NCI-H460 (cell line): ENCODE results near the gene PRR19. TPM values are rescaled to one million over a fixed set of nuclear protein-coding genes. Genes with fewer than 3 reads are reported as not detected.
"Not testable (repeated sequence)": the region's sequence is repeated elsewhere in the genome, so short reads cannot be mapped to it uniquely, and the experiment has no call there.

Experiments used
- DNase-seq: peaks from one replicate; pipeline ENCODE4 v3.0.0-alpha.2; 2016; ENCODE audit warnings: low read depth; ENCODE audit errors: extremely low read depth
- total RNA-seq: library from RNA; depleted of rRNA; stranded (reverse); fragments of >200 nt; shearing (Covaris generic); gene quantifications from 2 replicates; pipeline ENCODE4 v1.2.3, GENCODE V29; 2014

The PRR19 gene
- total RNA-seq, 1 experiment from 2014 or later: 0.35 TPM

- no peak for DNase-seq
Measured at GRCh38 chr19:42323852-42324654, 22.1 kb downstream of the PRR19 start.

- DNase-seq: no peak
Measured at GRCh38 chr19:42324655-42325307, 22.8 kb downstream of the PRR19 start.

GRCh38 chr19:42325308-42325895, 23.5 kb downstream of the PRR19 start, which contains the start of gene MEGF8:
Gene MEGF8 (plus strand): TSS chr19:42325635. CDS start chr19:42326244, 609 bp downstream.
- peak; percentile 97 for DNase-seq

GRCh38 chr19:42325896-42326771, 24.2 kb downstream of the PRR19 start:
- no peak for DNase-seq

- no peak for DNase-seq
Measured at GRCh38 chr19:42326969-42327368, 25.0 kb downstream of the PRR19 start.

GRCh38 chr19:42327381-42327780, 25.4 kb downstream of the PRR19 start:
- no peak for DNase-seq

GRCh38 chr19:42328106-42328505, 26.2 kb downstream of the PRR19 start:
- no peak for DNase-seq

GRCh38 chr19:42328854-42329253, 26.9 kb downstream of the PRR19 start:
- no peak for DNase-seq

- DNase-seq: no peak
Measured at GRCh38 chr19:42330241-42330711, 28.3 kb downstream of the PRR19 start.

GRCh38 chr19:42331333-42331732, 29.4 kb downstream of the PRR19 start:
- not testable (repeated sequence) for DNase-seq

GRCh38 chr19:42332059-42332458, 30.1 kb downstream of the PRR19 start:
- DNase-seq: no peak

- no peak for DNase-seq
Measured at GRCh38 chr19:42333018-42333417, 31.1 kb downstream of the PRR19 start.

GRCh38 chr19:42333975-42334696, 32.2 kb downstream of the PRR19 start:
- DNase-seq: no peak

- DNase-seq: no peak
Measured at GRCh38 chr19:42334697-42335373, 32.9 kb downstream of the PRR19 start.

GRCh38 chr19:42335374-42335936, 33.5 kb downstream of the PRR19 start:
- no peak for DNase-seq

- no peak for DNase-seq
Measured at GRCh38 chr19:42335971-42336370, 34.0 kb downstream of the PRR19 start.

- not testable (repeated sequence) for DNase-seq
Measured at GRCh38 chr19:42339126-42339860, 37.4 kb downstream of the PRR19 start.

- not testable (repeated sequence) for DNase-seq
Measured at GRCh38 chr19:42339922-42340321, 38.0 kb downstream of the PRR19 start.
